ENCODE data around the gene OR4C5.

DNA sequence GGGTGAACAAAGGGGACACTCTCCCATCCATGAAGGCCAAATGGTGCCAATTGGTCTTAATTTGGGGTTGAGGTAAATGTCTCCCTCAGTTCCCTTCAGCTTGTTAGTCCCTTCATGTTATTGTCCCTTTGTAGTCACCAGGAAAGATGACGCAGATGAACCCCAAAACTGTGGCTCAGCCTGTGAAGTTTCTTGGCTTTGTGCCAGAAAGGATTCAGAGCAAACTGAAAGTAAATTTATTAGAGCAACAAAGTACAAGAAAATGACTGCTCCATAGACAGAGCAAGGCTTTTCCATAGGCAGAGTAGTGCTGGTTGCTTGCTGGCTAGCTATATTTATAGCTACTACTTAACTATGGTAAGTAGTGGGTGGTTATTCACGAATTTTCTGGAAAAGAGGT lies 24.8 kb downstream of the OR4C5 start:
- TF ChIP-seq, protein P1, sequence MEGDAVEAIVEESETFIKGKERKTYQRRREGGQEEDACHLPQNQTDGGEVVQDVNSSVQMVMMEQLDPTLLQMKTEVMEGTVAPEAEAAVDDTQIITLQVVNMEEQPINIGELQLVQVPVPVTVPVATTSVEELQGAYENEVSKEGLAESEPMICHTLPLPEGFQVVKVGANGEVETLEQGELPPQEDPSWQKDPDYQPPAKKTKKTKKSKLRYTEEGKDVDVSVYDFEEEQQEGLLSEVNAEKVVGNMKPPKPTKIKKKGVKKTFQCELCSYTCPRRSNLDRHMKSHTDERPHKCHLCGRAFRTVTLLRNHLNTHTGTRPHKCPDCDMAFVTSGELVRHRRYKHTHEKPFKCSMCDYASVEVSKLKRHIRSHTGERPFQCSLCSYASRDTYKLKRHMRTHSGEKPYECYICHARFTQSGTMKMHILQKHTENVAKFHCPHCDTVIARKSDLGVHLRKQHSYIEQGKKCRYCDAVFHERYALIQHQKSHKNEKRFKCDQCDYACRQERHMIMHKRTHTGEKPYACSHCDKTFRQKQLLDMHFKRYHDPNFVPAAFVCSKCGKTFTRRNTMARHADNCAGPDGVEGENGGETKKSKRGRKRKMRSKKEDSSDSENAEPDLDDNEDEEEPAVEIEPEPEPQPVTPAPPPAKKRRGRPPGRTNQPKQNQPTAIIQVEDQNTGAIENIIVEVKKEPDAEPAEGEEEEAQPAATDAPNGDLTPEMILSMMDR (conservative IDR thresholded peaks at IDR 0.05 in 1 of 2, IDR thresholded peaks at IDR 0.05 in 1 of 2; ENCODE audit: extremely low read depth in 1 of 2, insufficient read depth in 1 of 2, low read depth in 1 of 2, low read length in 2 of 2), result no peak
- TF ChIP-seq EZH2 (IDR thresholded peaks at IDR 0.05; ENCODE audit: borderline replicate concordance, low read length), result no peak

Data from mammary epithelial cell (primary cell).